Superior temporal gyrus (tissue), 1 donor: ENCODE results near the gene PPA1.
"Not testable (repeated sequence)": the region's sequence is repeated elsewhere in the genome, so short reads cannot be mapped to it uniquely, and the experiment has no call there.

Experiments used
- DNase-seq: peaks from one replicate; pipeline ENCODE4 v3.0.0-alpha.2; 2016; ENCODE audit errors: extremely low spot score

The PPA1 gene

DNA sequence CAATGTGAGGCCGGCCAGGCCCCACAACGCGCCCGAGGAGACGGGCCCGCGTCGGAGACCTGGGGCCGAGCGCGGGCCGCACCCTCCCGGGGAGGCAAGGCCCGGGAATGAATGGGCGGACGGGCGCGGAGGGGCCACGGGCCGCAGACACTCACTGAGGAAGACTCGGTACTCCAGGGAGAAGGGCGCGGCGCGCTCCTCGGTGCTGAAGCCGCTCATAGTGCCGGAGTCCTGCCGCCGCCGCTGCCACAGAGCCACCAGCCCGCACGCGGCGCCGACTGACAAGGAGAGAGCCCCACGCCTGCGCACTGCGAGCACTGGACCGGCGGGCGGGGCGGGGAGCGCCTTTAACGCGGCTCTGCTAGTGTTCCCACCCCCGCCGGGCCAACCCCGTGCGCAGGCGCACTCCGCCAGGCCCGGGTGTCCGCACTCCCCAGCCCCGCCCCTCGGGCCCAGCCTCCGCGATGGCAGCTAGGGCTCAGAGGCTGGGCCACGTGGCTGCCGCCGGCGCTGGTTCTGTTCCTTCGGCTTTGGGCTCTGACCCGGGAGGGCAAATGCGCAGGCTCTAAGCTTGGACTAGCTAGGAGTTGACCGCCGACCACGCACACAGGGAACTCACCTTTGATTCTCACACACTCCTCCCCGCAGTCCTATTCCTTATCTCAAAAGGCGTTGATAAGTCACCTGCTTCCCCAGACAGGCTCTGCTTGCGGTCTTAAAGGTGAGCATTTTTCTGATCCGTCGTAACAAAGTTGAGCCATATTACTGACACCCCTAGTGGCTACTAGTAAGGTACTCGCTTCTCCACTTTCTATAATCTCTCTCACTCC, at the start of gene PPA1:
Gene PPA1 (minus strand): TSS at position 321 of the 830 bp plus-strand sequence. CDS start 102 bp downstream, at position 219.
- peak; percentile 96 for DNase-seq

DNA sequence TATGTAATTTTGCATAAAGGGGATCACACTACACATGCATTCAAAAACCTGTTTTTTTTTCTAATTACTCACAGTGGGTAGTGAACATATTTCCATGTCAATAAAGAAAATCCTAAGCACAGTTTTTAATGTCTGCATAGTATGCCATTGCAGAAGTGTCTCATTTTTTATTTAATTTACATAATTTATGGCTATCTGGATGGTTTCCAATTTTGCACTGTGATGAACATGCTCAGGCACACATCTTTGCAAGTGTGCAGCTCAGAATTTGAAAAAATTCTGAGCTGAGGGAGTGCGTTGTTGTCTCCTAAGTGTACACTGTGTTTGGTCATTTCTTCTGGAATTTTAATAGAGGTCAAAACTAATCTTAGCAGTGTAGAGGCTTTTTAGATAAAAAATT, 48.4 kb upstream of the PPA1 start:
- DNase-seq, result no peak

DNA sequence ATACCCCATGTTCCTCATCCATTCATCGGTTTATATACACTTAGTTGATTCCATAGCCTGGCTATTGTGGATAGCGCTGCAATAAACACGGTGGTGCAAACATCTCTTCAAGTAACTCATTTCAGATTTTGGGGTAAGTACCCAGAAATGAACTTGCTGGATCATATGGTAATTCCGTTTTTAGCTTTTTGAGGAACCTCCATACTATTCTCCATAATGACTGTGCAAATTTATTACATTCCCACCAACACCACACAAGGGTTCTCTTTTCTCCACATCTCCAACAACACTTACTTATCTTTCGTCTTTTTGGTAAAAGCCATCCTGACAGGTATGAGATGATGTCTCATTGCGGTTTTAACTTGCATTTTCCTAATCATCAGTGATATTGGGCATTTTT, 46.9 kb upstream of the PPA1 start:
- DNase-seq, result no peak

DNA sequence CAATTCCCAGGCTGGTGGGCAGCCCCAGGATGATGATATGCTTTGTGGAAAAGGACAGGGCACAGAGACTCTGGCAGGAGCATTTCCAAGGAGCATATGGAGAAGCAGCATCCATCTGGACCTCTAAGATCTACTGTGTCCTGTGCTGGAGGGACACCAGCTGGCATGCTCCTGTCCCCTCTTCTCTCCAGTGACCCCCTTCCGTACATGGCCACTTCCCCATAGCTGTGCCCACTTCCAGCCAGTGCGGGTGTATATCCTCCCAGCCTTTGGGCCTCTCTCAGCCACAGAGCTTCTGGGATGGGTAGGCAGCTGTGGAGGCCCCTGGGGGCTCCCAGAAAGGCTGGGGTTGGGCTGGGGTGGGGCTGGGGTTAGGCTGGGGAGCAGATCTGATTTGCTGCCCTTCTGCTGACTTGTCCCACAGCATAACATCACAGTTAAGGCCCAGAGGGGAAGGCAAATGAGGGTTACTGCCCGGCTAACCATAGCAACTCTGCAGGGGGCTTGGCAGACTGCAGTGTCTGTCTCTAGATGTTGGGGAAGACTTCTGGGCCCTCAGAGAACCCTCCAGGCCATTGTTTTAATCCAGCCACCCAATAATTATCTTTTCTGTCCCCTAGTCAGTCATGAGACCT, 44.3 kb upstream of the PPA1 start:
- DNase-seq, result no peak

DNA sequence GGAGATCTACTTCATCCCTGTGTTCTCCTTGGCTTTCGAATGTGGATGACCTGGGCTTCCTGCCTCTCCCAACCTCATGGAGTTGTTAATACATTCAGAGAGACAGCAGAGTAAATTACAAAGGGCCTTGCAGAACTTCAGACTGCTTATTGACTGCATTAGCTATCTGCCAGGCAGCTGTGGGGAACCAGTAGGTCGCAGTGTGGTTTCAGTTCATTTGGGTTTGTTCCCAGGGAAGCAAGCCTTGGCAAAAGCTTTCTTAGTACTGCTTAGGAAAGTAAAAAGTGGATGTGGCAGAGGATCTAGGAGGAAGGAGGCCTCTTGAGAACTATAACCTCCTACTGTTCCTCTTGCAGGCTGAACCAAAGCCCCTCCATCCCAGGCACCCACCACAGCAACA, 41.4 kb upstream of the PPA1 start:
- peak; percentile 62 for DNase-seq

DNA sequence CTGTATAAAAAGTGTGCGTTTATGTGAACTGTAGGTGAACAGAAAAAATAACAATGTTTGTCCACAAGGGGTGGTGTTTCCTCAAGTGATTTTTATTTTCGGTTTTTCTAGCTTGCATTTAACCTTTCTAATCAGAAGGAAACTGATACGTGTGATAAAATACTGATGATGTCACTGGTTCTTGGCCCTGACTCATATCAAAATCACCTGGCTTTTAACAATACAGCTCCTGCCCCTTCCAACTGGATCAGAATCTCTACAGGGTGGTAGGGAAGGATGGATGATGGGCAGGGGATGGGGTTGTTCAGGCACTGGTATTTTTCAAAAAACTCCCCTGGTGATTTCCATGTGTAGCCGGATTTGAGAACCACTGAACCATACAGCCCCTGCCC, 39.7 kb upstream of the PPA1 start:
- peak; percentile 45 for DNase-seq

DNA sequence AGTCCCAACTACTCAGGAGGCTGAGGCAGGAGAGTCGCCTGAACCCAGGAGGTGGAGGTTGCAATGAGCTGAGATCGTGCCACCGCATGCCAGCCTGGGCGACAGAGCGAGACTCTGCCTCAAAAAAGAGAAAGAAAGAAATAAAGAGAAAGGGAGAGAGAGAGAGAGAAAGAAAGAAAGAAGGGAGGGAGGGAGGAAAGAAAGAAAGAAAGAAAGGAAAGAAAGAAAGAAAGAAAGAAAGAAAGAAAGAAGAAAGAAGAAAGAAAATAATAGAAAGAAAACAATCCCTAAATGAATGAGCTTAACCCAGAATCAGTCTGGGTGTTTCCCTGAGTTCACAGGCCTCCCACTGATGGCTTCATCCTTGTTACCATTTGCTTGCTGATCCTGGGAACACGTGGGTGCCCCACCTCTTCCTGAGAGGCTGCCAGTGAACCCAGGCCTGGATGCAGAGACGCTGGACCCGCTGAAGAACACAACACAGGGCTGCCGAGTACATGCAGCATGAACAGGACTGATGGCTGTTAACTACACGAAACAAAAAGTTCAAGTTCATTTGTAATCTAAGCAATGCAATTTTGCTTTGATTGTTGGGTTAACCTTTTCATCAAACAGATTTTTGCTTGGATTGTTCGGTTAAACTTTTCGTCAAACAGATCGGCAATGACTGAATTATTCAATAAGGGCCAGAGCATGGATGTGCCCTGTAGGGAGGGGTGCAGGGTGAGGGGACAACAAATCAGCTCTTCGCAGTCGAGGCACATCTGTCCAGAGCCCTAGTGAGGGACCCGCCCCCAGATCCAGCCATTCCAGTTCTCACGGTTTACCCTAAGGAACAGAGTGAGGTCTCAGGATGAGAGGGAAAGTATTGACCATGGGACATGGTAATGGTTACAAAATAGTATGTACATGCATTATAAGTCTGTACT, 39.0 kb upstream of the PPA1 start:
- DNase-seq, result no peak

DNA sequence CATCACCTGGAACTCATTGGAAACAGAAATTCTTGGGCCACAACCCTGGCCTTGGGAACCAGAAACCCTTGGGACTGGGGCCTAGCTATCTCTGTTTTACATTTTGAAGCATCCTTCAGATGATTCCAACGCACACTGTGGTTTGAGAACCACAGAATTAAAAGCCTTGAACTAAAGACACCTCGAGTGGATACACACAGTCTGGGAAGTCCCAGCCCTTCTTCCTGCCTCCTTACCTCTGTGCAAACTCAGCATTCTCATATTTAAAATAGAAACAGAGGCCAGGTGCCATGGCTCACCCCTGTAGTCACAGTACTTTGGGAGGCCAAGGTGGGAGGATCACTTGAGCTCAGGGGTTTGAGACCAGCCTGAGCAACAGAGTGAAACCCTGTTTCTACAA, 37.7 kb upstream of the PPA1 start:
- no peak for DNase-seq

DNA sequence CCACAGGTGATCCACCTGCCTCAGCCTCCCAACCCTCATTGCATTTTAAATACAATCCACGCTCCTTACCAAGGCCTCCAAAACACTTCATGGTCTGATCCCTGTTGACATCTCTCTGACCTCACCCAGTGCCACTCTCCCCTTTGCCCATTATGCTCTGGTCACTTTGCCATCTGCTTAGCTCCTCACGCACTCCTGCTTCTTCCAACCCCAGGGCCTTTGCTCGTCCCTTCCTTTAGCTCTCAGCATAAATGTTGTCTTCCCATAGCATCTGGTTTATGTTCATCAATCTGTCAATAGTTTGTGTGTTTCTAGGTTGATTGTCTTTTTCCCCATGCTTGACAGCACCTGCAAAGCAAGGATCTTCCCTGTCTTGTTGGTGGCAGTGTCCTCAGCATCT, 36.5 kb upstream of the PPA1 start:
- no peak for DNase-seq

DNA sequence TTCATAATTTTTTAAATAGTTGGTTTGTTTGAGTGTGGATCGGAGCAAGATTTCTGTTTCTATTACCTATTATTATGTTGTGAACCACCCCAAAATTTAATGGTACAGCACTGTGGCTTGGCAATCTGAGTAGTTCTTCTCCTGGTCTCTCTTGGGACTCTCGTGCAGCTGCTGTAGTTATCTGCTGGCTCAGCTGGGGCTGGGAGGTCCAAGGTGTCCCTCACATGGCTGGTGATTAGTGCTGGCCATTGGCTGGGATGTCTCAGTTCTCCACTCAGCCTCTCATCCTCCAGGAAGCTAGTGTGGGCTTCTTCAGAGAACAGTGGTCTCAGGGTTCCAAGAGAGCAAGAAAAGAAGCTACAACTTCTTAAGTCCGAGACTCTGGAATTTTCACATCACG, 35.1 kb upstream of the PPA1 start:
- no peak for DNase-seq

DNA sequence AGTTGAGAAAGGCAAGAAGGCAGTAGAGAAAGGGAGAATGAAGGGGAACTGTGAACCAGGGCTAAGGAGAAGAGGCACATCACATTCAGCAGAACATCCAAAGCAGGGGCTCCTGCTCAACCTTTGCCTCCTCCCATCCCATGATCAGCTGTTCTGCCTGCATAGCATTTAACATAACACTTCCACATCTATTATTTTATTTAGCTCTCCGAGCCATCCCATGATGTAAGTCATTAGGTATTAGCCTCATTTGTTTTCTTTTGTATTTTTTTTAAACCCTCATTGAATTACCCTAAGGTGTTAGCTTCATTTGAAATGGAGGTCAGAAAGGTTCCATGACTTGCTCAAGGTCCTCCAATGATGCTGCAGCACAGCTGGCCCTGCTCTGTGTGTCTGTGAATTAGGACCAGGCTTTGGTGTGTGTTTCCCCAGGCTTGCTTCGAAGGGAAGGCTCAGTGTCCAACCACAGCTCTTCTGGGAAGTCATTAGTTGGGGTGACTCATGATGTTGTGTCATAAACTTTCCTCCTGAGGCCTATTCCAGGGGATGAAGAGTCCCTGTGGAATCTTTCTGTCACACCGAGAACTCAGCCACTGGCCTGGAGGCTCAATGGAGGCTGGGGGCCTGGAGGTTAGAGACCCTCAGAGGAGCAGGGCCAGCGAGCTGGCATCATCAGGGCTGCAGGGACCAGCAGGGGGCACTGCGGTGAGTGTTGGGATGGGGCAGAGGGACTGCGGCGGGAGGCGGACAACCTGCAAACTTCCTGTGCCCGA, 34.1 kb upstream of the PPA1 start:
- DNase-seq, result no peak

DNA sequence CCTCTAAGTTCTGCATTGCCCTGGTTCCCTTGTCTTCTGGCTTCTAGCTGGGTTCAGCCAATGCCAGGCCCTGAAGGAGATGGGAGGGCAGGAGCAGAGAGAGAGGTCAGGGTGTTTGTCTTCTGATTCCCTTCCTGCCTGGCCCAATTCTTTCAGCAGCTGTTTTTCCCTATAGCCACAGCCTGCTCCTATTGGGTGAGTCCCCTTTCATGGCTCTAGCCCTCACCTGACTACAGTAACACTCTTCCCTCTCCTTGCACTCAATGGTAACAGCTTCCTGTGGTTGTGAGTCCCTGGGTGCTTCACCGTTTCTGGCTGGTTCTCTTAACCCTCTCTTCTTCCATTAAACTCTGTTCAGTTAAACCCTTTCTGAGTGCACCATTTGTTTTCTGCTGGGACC, 33.5 kb upstream of the PPA1 start:
- no peak for DNase-seq

DNA sequence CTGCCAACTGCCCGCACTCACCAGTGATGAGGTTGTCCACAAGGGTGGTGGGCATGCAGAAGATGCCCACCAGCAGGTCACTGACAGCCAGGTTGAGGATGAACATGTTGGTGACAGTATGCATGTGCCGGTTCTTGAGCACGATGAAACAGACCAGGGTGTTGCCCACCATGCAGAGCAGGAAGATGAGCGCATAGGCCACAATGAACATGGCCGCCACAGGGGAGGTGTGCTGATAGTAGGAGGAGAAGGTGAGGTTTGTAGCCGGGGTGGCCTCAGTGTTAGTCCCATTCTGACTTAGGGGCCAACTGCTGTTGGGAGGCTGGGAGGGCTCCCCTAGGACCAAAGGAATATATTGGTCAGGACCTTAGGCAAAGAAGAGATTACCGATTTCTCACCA, 32.8 kb upstream of the PPA1 start:
- no peak for DNase-seq

DNA sequence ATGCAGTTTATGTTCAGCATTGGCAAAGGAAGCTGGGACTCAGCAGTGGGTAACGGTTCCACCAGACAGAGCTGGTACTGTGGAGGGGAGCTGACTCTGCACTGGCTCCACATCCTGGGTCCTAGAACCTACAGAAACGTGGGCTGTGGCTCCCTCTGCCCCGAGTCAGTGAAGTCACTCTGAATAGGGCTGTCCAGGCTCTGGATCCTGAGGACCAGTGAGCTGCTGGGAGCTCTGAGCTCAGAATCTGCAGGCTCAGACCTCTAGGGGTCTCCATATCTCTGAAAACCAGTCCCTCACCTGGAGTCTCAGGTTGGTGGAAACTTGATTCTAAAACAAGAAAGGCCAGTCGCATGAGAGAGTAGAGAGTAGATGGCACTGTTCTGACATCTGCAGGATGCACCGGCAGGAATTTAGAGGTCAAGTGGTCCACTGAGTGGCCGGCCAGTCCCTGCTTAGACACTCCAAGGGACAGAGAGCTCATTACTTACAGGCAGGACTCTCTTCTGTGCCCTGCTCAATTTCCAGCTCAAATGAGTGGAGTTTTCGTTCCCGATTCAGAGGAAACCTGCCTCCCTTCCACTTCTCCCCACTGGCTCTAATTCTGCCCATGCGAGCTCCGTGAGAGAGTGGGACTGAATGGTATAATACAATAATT, 31.9 kb upstream of the PPA1 start:
- DNase-seq, result no peak

DNA sequence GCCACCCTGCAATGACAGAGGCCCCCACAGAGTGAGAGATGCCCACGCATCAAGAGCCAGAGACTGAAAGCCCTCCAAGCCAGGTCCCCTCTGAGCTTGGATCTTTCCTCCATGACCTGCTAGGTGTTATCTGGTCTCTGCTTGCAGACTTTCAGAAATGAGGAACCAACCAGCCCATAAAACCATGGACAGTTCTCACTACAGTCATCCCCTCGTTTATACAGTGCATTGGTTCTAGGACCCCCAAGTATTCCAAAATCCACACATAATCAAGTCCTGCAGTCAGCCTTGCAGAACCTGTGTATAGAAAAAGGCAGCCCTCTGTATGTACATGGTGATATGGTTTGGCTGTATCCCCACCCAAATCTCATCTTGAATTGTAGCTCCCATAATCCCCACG, 27.5 kb upstream of the PPA1 start:
- DNase-seq, result no peak

DNA sequence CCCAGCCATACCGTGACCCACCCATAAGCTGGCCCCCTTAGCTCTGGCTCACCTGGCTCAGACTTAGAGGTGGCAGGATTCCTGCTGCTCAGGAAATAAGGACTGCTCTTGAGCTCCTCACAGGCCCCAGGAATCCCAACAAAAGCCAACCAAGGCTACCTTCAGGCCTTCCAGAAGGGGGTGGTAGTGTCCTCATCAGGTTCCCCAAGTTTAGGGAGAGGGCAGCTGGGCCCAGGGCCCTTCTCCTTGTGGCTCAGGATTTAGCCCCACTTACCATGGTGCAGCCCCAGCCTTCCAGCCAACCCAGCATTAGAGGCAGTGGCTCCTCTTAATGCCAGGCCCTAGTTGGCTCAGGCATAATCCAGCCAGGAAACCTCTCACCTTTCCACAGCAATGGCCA, 27.0 kb upstream of the PPA1 start:
- no peak for DNase-seq

DNA sequence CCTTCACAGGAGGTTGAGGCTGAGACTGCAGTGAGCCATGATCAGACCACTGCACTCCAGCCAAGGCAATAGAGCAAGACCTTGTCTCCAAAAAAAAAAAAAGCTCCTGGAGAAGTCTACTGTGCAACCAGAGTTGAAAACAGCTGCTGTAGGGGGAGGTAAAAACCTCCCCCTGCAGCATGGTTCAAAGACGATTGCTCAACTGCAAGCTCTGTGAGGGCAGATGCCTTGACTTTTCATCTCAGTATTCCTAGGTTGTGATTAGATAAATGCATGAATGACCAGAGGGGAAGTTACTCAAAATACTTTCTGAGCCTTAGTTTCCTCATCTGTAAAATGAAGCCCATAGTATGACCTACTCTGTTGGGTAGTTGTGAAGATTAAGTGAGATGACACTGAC, 25.0 kb upstream of the PPA1 start:
- DNase-seq, result no peak

DNA sequence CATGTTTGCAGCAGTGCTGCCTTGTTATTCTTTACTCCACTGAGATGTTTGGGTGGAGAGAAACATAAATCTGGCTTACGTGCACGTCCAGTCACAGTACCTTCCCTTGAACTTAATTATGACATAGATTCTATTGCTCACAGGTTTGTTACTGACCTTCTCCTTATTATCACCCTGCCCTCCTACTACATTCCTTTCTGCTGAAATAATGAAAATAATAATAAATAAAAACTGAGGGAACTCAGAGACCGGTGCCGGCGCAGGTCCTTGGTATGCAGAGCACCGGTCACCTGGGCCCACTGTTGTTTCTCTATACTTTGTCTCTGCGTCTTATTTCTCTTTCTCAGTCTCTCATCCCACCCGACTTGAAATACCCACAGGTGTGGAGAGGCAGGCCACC, 24.6 kb upstream of the PPA1 start:
- DNase-seq, result not testable (repeated sequence)

DNA sequence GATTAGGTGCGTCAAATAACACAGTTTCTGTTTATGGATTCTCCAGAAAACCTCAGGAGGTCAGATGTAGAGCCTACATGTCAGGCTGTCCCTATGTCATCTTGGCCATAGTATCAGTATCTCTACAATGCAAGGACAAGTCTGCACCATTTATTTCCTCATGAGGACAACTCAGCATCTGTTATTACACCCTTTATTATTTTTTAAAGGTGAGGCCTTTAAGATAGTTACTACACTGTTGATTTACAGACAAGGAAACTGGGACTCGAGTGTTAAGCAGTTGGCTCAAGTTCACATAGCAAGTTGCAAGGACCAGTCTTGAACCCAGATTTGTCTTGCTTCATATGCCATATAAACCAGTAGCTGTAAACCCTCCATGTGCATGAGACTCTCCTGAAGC, 23.2 kb upstream of the PPA1 start:
- no peak for DNase-seq

DNA sequence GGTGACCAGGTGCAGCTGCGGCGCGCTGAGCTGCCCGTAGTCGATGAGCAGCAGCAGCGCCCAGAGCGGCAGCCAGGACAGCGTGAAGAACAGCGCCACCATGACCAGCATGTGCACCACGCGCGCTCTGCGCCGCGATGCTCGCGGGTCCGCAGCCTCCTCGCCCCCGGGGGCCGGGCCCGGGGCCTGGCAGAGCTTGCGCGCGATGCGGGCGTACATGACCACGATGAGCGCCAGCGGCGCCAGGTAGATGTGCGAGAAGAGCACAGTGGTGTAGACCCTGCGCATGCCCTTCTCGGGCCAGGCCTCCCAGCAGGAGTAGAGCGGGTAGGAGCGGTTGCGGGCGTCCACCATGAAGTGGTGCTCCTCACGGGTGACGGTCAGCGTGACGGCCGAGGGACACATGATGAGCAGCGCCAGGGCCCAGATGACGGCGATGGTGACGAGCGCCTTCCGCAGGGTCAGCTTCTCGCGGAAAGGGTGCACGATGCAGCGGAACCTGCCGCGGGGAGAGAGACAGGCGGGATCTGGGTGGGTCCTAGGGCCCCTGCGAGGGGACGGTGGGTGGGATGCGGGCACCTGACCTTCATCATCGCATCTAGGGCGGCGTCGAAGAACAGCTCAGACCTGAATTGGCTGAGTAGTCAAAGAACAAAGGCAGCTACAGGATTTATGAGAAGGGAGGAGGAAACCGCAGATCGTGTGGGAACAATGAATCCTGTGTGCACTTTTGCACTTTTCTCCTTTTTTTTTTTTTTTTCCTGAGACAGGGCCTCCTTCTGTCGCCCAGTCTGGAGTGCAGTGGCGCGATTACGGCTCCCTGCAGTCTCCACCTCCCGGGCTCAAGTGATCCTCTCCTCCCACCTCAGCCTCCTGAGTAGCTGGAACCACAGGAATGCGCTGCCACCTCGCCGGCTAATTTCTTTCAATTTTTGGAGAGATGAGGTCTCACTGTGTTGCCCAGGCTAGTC, 22.4 kb upstream of the PPA1 start:
- DNase-seq, result peak; percentile 52
